HepG2 (cell line): ENCODE measurements around the gene FAM118B. TPM values are rescaled to one million over a fixed set of nuclear protein-coding genes. Genes with fewer than 3 reads are reported as not detected.

Source experiments
- BCL6 ChIP-seq: IDR thresholded peaks from 2 replicates; pipeline ENCODE4 v1.6.1; 2016; ENCODE audit warnings: missing genetic modification reagents, missing compliant biosample characterization
- BRCA1 ChIP-seq: sonication (generic); formaldehyde crosslinking; IDR thresholded peaks from 2 replicates; pipeline ENCODE4 v1.4.0; 2020; ENCODE audit warnings: missing genetic modification reagents
- KMT2A ChIP-seq: sonication (generic); formaldehyde crosslinking; IDR thresholded peaks from 2 replicates; pipeline ENCODE4 v1.4.0; 2020; ENCODE audit warnings: missing genetic modification reagents
- MED8 ChIP-seq: sonication (generic); formaldehyde crosslinking; IDR thresholded peaks from 2 replicates; pipeline ENCODE4 v1.8.1; 2023; ENCODE audit warnings: mild to moderate bottlenecking, missing genetic modification reagents; ENCODE audit not compliant: insufficient replicate concordance
- NAIF1 ChIP-seq: sonication (generic); formaldehyde crosslinking; IDR thresholded peaks from 2 replicates; pipeline ENCODE4 v1.5.0; 2020; ENCODE audit warnings: mild to moderate bottlenecking, missing genetic modification reagents, borderline replicate concordance
- SMYD3 ChIP-seq: sonication (generic); formaldehyde crosslinking; IDR thresholded peaks from 2 replicates; pipeline ENCODE4 v1.8.1; 2023; ENCODE audit warnings: mild to moderate bottlenecking, missing genetic modification reagents
- ZC3H13 ChIP-seq: sonication (generic); formaldehyde crosslinking; IDR thresholded peaks from 2 replicates; pipeline ENCODE4 v1.8.1; 2023; ENCODE audit warnings: mild to moderate bottlenecking, missing genetic modification reagents, moderate library complexity
- ZMYM4 ChIP-seq: sonication (generic); formaldehyde crosslinking; IDR thresholded peaks from 2 replicates; pipeline ENCODE4 v1.8.1; 2023; ENCODE audit warnings: mild to moderate bottlenecking, missing genetic modification reagents
- ZNF143 ChIP-seq: sonication (generic); formaldehyde crosslinking; IDR thresholded peaks from 2 replicates; pipeline ENCODE4 v1.4.0; 2020; ENCODE audit warnings: missing genetic modification reagents
- polyA plus RNA-seq, 8 experiments: library from polyadenylated mRNA; depleted of rRNA in 3 of 8; stranded (reverse) in 7 of 8; unstranded in 1 of 8; fragments of >200 nt; fragmentation: Illumina TruSeq in 4 of 8; extraction: Trizol in 4 of 8; gene quantifications; 2 replicates each; pipeline versions ENCODE4 v1.2.1 to v1.2.3, GENCODE V29; 2011 to 2016; ENCODE audit warnings: low read depth in 4 of 8, missing spikeins in 1 of 8, mixed read lengths in 1 of 8; ENCODE audit not compliant: insufficient read depth in 1 of 8
- total RNA-seq, 5 experiments: library from RNA; depleted of rRNA; stranded (reverse); fragments of >200 nt; fragmentation: Illumina TruSeq; extraction: Trizol; gene quantifications; 2 replicates each; pipeline ENCODE4 v1.2.3, GENCODE V29; 2016; ENCODE audit warnings: low read depth in 1 of 5
- TF ChIP-seq, protein P1 (sequence below): sonication (generic); formaldehyde crosslinking; IDR thresholded peaks from 2 replicates; pipeline ENCODE4 v1.4.0; 2020; ENCODE audit warnings: missing genetic modification reagents
- TF ChIP-seq, protein P2 (sequence below): sonication (generic); formaldehyde crosslinking; IDR thresholded peaks from 2 replicates; pipeline ENCODE4 v1.4.0; 2020; ENCODE audit warnings: missing genetic modification reagents
- TF ChIP-seq, protein P3 (sequence below): sonication (generic); formaldehyde crosslinking; IDR thresholded peaks from 2 replicates; pipeline ENCODE4 v1.5.0; 2020; ENCODE audit warnings: mild to moderate bottlenecking, missing genetic modification reagents, borderline replicate concordance
- TF ChIP-seq, protein P4 (sequence below): sonication (generic); formaldehyde crosslinking; IDR thresholded peaks from 2 replicates; pipeline ENCODE4 v1.8.0; 2022; ENCODE audit warnings: low read depth, missing genetic modification reagents

The FAM118B gene
- total and polyA plus RNA-seq, 2 of the 13 experiments (the other 11 are each of a cell fraction or from before 2014, with no cell fraction given) = 10.2 to 25.7 TPM

DNA sequence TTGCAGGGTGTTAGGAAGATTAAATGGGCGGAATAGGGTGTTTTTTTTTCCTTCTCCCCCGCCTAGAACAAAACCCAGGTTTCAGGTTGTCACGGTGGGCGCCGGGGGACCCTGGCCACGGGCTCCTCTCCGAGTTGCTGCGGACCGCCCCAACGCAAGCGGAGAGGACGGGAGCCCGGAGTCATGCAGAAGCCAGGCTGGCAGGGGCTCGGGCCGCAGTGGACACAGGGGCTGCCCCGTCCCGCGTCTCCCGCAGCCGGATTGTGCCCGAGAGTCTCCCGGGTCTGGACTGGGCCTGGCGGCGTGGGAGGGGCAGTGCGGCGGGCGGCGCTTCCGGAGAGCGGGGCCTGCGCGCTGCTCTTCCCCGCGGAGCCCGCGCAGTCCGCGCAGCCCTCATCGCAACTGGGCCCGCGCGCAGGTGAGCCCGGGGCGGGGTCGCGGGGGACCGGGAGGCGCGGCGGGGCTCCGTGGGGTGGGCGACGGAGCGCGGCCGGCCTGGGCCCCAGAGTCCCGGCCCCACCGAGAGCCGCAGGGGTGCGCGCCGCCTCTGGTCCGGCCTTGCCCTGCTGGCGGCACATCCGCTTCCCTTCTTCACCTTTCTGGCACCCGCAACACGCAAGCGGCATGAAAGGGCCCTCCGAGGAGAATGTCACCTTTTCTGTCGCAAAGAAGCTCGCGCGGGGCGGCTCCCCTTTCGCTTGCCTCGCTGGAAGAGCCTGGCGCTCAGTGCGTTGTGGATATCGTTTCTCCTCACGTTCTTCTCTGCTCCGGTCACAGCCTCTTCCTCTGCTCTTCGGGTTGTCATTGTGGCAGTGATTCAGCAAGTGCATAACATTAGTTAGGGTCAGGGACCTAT is 71.4 kb downstream of the FAM118B start, which contains the start of gene TIRAP (continued):
- TF ChIP-seq SMYD3 = 0 out of 2 replicates have a peak, but pooled peaks have one; percentile 54
- peak; percentile 70; the same call in 1 of the 2 replicates for TF ChIP-seq NAIF1 (CRISPR knock-in tag)
- TF ChIP-seq, protein P1, sequence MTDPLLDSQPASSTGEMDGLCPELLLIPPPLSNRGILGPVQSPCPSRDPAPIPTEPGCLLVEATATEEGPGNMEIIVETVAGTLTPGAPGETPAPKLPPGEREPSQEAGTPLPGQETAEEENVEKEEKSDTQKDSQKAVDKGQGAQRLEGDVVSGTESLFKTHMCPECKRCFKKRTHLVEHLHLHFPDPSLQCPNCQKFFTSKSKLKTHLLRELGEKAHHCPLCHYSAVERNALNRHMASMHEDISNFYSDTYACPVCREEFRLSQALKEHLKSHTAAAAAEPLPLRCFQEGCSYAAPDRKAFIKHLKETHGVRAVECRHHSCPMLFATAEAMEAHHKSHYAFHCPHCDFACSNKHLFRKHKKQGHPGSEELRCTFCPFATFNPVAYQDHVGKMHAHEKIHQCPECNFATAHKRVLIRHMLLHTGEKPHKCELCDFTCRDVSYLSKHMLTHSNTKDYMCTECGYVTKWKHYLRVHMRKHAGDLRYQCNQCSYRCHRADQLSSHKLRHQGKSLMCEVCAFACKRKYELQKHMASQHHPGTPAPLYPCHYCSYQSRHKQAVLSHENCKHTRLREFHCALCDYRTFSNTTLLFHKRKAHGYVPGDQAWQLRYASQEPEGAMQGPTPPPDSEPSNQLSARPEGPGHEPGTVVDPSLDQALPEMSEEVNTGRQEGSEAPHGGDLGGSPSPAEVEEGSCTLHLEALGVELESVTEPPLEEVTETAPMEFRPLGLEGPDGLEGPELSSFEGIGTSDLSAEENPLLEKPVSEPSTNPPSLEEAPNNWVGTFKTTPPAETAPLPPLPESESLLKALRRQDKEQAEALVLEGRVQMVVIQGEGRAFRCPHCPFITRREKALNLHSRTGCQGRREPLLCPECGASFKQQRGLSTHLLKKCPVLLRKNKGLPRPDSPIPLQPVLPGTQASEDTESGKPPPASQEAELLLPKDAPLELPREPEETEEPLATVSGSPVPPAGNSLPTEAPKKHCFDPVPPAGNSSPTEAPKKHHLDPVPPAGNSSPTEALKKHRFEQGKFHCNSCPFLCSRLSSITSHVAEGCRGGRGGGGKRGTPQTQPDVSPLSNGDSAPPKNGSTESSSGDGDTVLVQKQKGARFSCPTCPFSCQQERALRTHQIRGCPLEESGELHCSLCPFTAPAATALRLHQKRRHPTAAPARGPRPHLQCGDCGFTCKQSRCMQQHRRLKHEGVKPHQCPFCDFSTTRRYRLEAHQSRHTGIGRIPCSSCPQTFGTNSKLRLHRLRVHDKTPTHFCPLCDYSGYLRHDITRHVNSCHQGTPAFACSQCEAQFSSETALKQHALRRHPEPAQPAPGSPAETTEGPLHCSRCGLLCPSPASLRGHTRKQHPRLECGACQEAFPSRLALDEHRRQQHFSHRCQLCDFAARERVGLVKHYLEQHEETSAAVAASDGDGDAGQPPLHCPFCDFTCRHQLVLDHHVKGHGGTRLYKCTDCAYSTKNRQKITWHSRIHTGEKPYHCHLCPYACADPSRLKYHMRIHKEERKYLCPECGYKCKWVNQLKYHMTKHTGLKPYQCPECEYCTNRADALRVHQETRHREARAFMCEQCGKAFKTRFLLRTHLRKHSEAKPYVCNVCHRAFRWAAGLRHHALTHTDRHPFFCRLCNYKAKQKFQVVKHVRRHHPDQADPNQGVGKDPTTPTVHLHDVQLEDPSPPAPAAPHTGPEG (CRISPR knock-in tag) = peak; percentile 86; the same call in 1 of the 2 replicates
- peak; percentile 3; the same call in 1 of the 2 replicates for TF ChIP-seq BCL6
- TF ChIP-seq BRCA1 (CRISPR knock-in tag) = peak; percentile 51; the same call in 1 of the 2 replicates
- TF ChIP-seq, protein P2, sequence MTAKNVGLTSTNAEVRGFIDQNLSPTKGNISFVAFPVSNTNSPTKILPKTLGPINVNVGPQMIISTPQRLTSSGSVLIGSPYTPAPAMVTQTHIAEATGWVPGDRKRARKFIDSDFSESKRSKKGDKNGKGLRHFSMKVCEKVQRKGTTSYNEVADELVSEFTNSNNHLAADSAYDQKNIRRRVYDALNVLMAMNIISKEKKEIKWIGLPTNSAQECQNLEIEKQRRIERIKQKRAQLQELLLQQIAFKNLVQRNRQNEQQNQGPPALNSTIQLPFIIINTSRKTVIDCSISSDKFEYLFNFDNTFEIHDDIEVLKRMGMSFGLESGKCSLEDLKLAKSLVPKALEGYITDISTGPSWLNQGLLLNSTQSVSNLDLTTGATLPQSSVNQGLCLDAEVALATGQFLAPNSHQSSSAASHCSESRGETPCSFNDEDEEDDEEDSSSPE (CRISPR knock-in tag) = peak; percentile 63; the same call in 1 of the 2 replicates
- TF ChIP-seq, protein P3, sequence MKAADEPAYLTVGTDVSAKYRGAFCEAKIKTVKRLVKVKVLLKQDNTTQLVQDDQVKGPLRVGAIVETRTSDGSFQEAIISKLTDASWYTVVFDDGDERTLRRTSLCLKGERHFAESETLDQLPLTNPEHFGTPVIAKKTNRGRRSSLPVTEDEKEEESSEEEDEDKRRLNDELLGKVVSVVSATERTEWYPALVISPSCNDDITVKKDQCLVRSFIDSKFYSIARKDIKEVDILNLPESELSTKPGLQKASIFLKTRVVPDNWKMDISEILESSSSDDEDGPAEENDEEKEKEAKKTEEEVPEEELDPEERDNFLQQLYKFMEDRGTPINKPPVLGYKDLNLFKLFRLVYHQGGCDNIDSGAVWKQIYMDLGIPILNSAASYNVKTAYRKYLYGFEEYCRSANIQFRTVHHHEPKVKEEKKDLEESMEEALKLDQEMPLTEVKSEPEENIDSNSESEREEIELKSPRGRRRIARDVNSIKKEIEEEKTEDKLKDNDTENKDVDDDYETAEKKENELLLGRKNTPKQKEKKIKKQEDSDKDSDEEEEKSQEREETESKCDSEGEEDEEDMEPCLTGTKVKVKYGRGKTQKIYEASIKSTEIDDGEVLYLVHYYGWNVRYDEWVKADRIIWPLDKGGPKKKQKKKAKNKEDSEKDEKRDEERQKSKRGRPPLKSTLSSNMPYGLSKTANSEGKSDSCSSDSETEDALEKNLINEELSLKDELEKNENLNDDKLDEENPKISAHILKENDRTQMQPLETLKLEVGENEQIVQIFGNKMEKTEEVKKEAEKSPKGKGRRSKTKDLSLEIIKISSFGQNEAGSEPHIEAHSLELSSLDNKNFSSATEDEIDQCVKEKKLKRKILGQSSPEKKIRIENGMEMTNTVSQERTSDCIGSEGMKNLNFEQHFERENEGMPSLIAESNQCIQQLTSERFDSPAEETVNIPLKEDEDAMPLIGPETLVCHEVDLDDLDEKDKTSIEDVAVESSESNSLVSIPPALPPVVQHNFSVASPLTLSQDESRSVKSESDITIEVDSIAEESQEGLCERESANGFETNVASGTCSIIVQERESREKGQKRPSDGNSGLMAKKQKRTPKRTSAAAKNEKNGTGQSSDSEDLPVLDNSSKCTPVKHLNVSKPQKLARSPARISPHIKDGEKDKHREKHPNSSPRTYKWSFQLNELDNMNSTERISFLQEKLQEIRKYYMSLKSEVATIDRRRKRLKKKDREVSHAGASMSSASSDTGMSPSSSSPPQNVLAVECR (CRISPR knock-in tag) = peak; percentile 65; the same call in 1 of the 2 replicates
- TF ChIP-seq, protein P4, sequence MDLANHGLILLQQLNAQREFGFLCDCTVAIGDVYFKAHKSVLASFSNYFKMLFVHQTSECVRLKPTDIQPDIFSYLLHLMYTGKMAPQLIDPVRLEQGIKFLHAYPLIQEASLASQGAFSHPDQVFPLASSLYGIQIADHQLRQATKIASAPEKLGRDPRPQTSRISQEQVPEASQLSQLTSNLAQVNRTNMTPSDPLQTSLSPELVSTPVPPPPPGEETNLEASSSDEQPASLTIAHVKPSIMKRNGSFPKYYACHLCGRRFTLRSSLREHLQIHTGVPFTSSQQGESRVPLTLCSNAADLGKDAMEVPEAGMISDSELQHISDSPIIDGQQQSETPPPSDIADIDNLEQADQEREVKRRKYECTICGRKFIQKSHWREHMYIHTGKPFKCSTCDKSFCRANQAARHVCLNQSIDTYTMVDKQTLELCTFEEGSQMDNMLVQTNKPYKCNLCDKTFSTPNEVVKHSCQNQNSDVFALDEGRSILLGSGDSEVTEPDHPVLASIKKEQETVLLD (CRISPR knock-in tag) = peak; percentile 72; the same call in 1 of the 2 replicates
- peak; percentile 70; the same call in 1 of the 2 replicates for TF ChIP-seq KMT2A (CRISPR knock-in tag)
- TF ChIP-seq MED8 (CRISPR knock-in tag) = no peak
- peak; percentile 43; the same call in 1 of the 2 replicates for TF ChIP-seq ZMYM4 (CRISPR knock-in tag)
- peak; percentile 91 for TF ChIP-seq ZC3H13 (CRISPR knock-in tag)
- 0 out of 2 replicates have a peak, but pooled peaks have one; percentile 20 for TF ChIP-seq ZNF143 (CRISPR knock-in tag)
